NOMO-1 treated with dmso at 0.1 percent for 144 hours (cell line): ENCODE data around the gene SHANK1.

Experiments
- DNase-seq: peaks from one replicate; lab custom pipeline; 2025; ENCODE audit not compliant: unreplicated experiment; lab: John Stamatoyannopoulos, UW

SHANK1 gene

GRCh38 chr19:50729894-50730293 lies 10.3 kb upstream of the SHANK1 start:
- DNase-seq = no peak

- peak; percentile 97 for DNase-seq
These were observed 8.6 kb upstream of the SHANK1 start for GRCh38 chr19:50728084-50728737.

GRCh38 chr19:50725911-50726230 lies 6.3 kb upstream of the SHANK1 start:
- DNase-seq = no peak

- no peak for DNase-seq
These were observed 5.8 kb upstream of the SHANK1 start for GRCh38 chr19:50725218-50725910.

DNA sequence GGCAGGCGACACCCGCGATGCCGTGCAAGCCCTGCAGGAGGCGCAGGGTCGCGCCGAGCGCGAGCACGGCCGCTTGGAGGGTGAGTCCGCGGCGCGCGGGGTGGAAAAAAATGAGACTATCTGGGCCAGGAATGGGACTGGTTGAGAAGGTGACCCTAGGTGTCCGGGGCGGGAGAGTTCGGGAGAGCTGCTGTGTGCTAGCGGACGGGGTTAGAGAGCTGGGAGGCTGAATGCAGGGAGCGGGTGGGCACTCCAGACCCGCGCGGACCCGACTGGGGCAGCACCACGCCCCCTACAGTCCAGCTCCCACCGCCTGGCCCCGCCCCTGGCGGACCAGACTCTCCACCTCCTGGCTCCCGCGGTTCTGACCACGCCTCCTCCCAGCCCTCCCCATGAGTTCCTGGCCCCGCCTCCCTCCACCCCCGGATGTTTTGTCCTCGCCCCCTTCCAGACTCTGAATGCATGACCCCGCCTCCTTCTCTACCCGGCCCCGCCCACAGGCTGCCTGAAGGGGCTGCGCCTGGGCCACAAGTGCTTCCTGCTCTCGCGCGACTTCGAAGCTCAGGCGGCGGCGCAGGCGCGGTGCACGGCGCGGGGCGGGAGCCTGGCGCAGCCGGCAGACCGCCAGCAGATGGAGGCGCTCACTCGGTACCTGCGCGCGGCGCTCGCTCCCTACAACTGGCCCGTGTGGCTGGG lies 5.1 kb upstream of the SHANK1 start:
- peak; percentile 96 for DNase-seq

DNA sequence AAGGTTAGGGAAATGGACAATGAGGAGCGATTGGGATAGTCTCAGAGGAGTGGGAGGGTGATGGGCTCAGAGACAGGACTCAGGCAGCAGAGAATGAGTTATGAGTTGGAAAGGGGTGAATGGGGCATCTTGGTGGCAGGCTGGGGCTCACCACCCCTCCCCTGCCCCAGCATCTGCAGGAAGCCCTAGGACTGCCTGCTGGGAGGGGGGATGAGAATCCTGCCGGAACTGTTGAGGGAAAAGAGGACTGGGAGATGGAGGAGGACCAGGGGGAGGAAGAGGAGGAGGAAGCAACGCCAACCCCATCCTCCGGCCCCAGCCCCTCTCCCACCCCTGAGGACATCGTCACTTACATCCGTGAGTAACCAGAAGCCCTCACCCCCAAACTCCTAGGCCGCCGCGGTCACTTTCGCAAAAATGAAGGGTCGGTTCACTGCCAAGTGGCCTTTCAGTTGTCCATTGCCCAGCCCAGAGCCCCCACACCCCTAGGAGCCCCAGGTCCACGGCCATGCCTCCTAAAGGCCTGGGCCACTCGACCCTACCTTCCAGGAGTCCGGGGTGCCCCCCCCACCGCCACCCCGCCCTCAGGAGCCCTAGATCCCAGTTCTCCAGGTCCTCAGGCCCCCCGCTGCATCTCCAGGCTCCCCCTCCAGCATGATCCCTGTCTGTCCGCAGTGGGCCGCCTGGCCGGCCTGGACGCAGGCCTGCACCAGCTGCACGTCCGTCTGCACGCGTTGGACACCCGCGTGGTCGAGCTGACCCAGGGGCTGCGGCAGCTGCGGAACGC lies 4.3 kb upstream of the SHANK1 start:
- no peak for DNase-seq

DNA sequence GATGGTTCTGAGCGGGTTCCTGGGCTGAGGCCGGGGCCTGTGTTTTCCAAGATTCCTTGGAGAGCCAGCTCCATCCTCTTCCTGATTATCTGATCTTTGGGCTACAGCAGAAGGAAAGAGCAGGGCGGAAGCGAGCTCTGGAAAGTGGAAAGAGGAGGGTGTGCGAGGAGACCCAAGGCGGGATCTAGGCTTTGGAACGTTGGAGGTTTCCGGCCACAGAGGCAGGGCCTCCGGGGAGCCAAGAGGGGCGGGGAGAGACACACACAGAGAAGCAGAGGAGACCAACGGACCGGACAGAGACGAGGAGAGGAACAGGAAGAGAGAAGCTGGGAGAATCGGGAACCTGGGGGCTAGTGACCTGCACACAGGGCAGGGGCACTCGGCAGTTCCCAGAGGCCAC lies 3.5 kb upstream of the SHANK1 start, which contains the start of gene CLEC11A:
TSS of gene CLEC11A (plus strand) at position 296 of the 400 bp plus-strand sequence. CDS start 162 bp downstream, outside the sequence.
- peak; percentile 86 for DNase-seq

- peak; percentile 47 for DNase-seq
These were observed 2.8 kb upstream of the SHANK1 start for GRCh38 chr19:50722201-50723013.

- DNase-seq = no peak
These were observed 2.0 kb upstream of the SHANK1 start for GRCh38 chr19:50721441-50722137.

DNA sequence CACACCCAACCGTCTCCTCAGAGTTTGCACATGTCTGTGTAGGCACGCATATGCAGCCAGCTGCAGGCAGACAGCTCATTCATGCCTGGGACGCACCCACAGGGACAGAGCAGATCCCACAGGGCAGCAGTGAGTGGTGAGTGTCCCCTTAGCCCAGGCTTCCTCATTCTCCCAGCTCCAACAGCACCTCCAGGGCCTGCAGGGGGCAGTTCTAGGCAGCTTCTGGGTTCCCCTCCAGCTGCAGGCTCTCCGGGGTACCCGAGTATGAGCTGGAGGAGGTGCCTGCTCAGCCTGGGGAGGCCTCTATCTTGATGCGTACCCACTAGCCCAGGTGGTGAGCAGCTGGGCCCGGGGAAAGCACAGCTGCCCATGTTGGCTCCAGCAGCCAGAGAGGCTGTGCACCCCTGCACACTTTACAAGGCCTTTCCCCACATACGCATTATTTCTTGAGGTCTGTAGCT lies 1.3 kb upstream of the SHANK1 start:
- DNase-seq = peak; percentile 59

- DNase-seq = no peak
These were observed 749 bp upstream of the SHANK1 start for GRCh38 chr19:50720181-50720920.

DNA sequence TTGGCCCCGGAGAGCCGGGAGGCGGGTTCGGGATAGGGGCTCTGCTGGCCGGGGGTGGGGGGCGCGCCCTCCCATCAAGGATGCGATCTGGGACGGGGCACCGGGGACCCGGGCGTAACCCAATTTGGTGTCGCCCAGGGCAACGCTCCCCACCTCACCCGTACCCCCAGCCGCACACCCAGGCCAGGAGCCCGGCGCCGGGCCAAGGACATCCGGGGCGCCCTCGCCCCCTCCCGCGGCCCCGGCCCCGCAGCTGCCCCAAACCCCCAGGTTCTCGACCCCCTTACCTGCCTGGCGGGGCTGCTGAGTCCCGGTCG lies 525 bp downstream of the SHANK1 start:
- DNase-seq = no peak

DNA sequence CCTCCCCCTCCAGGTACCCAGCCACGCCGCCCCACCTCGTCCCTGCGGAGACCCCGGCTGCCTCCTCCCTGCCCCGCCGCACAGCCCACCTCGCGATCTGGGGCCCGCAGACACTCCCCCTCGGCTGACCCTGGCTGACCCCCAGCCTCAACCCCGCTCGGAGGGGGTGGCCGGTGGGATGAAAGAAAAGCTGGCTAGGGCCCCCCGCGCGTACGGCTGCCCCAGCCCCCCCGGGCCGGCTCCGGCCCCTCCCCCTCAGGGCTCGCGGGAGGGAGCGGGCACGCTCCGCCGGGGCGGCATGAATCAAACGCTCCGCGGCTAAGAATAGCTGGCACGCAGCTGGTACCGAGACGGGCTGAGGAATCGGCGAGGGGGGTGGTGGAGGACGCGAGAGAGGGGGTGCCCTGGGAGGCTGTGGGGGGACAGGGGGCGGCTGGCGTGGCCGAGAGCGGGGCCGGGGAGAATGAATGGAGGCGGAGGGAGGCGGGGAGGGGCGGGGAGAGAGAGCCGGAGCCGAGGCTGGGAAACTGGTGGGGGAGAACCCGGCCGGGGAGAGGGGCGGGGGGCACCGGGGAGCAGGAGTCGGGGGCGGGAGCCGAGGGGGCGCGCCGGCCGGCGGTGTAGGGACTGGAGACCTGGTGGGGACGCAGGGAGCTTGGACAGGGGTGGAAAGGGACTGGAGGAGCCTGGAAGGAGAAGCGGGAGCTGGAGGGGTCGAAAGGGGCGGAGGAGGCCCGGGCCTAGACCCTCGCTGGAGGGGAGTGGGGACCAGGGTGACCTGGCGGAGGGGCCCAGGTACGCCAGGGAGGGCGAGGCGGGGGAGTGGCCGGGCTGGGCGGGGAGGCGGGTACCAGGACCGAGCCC lies 1.1 kb downstream of the SHANK1 start:
- no peak for DNase-seq

GRCh38 chr19:50717891-50718254 lies 1.7 kb downstream of the SHANK1 start:
- DNase-seq = no peak

DNA sequence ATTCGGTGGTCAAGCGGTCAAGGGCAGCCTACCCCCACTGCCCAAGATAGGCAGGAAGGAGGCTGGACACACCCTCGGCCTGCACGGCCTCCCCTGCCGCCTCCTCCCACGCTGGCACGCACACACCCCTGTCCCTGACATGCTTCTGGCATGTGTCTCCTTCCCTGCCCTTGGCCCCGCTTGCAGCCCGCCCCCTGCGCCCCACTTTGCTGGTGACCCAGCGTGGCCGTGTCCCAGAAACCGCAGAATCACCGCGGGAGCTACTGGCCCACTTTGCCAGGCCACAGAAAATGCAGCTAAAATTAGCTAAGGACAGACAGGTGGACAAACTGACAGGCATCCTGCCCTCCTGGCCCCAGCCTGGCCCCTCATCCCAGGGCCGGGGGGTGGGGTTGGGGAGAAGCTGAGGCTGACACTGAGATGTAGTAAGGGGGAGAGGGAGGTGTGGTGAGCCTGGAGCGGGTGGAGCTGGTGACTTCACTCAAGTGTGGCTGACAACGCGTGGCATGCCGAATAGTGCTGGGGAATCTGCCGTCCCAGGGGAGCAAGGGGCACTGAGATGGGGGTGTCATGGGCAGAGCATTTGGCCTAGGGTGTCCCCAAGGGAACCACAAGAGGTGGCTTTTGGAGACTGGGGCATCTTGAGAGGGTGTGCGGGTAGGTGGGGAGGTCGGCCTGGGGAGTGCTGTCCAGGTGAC lies 2.4 kb downstream of the SHANK1 start:
- DNase-seq = no peak

DNA sequence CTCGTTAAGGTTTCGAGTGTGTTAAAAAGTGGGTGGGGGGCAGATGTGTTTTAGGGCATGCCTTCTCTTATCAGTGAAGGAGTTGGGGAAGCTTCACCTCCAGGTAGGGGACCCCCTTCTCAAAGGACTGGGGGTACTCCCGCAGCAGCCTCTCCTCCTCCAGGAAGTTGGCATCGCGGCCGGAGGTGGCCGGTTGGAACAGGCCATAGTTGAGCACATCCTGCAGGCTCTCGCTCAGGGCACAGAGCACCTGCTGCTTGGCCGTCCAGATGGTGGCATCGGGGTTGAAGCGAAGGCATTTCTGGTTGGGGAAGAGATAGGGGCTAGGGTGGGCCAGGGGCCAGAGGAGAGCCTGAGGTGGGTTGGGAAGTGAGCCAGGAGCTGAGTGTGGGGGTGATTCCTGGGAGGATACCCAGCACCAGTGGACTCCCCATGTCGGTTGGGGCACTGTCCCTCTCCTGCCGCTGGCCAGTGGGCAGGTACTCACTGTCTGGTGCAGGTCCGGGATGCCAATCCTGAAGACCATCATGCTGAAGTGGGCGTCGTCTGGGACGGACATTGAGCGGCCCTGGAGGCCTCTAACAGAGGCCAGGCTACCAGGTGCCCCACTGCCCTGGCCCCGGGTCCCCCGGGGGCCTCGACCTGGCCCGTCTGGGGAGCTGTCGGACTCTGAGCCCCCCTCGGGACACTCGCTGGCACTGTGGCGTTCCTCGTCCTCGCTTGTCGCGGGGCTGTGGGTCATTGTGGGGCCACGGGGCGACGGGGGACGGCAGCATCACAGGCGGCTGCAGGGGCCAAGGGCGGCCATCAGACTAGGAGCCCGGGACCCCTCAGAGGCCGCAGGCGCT lies 3.2 kb downstream of the SHANK1 start:
- no peak for DNase-seq
